OCI-LY3 (cell line): Measurements from ENCODE around the gene MINDY4.

Experiments used
- EZH2phosphoT487 ChIP-seq: fragments of 200-600 bp; shearing (Covaris generic); IDR thresholded peaks from 2 replicates; pipeline ENCODE4 v1.6.1; 2018; ENCODE audit warnings: antibody characterized with exemption, mixed run types, low read depth
- TF ChIP-seq, protein P1 (sequence below): fragments of 200-600, 300-600 bp; sonication (generic); IDR thresholded peaks from 2 replicates; pipeline ENCODE4 v1.5.1; 2014; ENCODE audit warnings: antibody characterized with exemption, low read length, low read depth

DNA sequence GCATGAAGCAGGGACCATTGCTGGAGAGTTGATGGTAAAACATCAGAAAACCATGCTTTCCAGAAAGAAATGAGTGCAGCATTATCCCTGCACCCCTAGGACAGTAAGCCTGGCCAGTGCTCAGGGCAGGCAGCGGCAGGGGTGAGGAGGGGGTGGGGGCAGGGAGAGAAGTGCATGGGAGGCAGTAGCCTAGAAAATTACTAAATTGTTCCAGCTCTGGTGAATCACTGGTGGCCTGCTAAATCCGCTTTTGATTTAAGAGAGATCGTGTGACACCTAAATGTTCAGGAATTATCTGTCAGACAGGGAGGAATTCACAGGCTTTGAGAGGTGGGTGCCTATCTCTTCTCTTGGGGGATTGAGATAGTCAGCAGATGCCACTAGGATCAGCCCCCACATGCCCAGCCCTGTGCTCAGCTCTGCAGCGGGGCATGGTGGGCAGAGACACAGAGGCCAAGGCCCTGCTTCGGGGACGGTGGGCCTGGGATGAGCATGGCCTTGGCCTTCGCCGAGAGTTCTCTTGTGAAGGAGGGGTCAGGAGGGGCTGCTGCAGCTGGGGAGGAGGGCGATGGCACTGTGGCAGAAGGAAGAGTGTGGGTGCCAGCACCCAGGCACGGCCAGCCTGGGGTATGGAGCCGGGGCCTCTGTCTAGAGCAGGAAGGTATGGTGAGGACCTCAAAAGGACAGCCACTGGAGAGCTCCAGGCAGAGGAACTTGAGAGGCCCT, 135.5 kb downstream of the MINDY4 start:
- TF ChIP-seq, protein P1, sequence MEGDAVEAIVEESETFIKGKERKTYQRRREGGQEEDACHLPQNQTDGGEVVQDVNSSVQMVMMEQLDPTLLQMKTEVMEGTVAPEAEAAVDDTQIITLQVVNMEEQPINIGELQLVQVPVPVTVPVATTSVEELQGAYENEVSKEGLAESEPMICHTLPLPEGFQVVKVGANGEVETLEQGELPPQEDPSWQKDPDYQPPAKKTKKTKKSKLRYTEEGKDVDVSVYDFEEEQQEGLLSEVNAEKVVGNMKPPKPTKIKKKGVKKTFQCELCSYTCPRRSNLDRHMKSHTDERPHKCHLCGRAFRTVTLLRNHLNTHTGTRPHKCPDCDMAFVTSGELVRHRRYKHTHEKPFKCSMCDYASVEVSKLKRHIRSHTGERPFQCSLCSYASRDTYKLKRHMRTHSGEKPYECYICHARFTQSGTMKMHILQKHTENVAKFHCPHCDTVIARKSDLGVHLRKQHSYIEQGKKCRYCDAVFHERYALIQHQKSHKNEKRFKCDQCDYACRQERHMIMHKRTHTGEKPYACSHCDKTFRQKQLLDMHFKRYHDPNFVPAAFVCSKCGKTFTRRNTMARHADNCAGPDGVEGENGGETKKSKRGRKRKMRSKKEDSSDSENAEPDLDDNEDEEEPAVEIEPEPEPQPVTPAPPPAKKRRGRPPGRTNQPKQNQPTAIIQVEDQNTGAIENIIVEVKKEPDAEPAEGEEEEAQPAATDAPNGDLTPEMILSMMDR: no peak
- TF ChIP-seq EZH2phosphoT487: no peak
